ENCODE data around the gene TSEN54. TPM values are rescaled to one million over a fixed set of nuclear protein-coding genes. Genes with fewer than 3 reads are reported as not detected.

The TSEN54 gene
- total RNA-seq, 4 donors from 2014 or later = 15.8 to 26.5 (median 17.1) TPM

DNA sequence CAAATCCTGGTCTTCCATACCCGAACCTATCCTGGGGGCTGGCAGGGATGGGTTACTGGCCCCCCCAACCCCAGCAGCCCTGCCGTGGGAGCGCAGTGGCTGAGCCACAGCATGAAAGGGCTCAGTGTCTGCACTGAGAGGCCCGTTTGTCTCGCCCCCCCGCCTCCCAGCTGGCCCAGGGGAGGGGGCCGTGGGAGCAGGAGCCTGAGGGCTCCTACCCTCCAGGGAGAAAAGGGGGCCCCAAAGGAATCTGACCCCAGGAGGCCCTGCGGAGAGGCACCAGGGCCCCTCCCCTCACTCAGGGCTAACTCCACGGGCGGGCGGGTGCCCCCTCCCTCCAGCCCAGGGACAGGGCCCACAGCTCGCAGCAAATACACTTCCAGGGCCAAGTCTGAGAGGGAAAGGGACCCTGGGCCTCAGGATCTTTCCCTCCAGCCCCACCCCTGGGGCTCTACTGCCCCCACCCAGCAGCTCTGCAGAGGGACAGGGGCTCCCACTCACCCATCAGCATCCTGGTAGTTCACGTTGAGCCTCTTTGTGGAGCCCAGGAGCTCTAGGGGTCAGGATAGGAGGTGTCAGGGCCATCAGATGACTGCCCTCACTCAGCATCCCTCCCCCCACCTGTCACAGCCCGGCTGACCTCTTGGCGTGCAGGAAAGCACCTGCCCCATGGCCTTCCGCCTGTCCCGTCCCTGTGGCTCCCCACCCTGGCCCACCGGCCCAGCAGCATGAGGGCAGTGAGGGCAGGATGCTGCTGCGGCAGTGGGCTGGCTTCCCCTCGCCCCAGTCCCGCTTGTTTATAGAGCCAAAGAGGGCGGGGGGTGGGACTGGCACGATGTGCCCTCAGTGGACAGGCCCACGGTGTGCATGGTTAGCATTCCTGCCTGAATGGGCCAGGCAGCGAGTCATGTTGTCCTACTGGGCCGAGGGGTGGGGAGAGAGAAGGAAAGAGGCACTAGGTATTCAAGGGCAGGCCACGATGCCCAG is 8.3 kb upstream of the TSEN54 start:
- no peak for TF ChIP-seq POLR2AphosphoS5 (IDR thresholded peaks at IDR 0.05)
- TF ChIP-seq POLR2A (IDR thresholded peaks at IDR 0.05) = no peak
- TF ChIP-seq, protein P1, sequence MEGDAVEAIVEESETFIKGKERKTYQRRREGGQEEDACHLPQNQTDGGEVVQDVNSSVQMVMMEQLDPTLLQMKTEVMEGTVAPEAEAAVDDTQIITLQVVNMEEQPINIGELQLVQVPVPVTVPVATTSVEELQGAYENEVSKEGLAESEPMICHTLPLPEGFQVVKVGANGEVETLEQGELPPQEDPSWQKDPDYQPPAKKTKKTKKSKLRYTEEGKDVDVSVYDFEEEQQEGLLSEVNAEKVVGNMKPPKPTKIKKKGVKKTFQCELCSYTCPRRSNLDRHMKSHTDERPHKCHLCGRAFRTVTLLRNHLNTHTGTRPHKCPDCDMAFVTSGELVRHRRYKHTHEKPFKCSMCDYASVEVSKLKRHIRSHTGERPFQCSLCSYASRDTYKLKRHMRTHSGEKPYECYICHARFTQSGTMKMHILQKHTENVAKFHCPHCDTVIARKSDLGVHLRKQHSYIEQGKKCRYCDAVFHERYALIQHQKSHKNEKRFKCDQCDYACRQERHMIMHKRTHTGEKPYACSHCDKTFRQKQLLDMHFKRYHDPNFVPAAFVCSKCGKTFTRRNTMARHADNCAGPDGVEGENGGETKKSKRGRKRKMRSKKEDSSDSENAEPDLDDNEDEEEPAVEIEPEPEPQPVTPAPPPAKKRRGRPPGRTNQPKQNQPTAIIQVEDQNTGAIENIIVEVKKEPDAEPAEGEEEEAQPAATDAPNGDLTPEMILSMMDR (IDR thresholded peaks at IDR 0.05) = no peak
- TF ChIP-seq EP300 (IDR thresholded peaks at IDR 0.05) = no peak
- no peaks in the 10 kb centered on the region for H3K9me3 ChIP-seq
- peaks cover 0 to 60% of the 10 kb centered on the region in 2 donors for H3K36me3 ChIP-seq
- peak; percentile 28 for ATAC-seq
- peak overlapping the region in 3 of 4 donors; percentile 90 to 98 (median 90) for H3K27ac ChIP-seq
- H3K4me1 ChIP-seq = peaks cover 0 to 76% (median 21%) of the 10 kb centered on the region in 3 donors
- no peaks in the 10 kb centered on the region for H3K27me3 ChIP-seq
- no peak overlapping the region for H3K4me3 ChIP-seq
- WGBS, 2 donors (ENCODE audit: low coverage in 1 of 2) = 57 to 80% methylated on average over 1 to 3 of the region's 27 CpGs

DNA sequence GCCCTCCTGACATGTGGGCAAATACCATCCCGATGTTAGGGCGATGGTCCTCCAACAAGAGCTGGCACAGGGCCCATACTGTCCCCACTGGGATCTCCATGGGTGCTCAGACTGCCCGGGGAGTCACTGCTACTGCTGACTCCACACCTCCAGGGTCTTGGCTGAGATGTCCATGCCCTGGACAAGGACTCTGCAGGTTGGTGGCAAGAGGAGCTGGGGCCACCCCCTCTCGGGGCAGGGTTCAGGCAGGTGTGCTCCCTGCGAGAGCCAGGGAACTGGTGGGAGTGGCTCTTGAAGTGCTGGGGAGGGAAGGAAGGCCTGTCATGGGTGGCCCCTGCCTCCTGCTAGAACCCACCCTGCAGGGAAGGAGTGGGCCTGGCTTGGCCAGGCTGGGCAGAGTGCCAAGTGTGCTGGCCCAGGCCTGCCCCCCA is 7.4 kb upstream of the TSEN54 start:
- peaks cover 0 to 82% (median 27%) of the 10 kb centered on the region in 3 donors for H3K4me1 ChIP-seq
- no peak for ATAC-seq
- TF ChIP-seq EP300 (IDR thresholded peaks at IDR 0.05) = no peak
- no peak for TF ChIP-seq POLR2AphosphoS5 (IDR thresholded peaks at IDR 0.05)
- TF ChIP-seq, protein P1 (IDR thresholded peaks at IDR 0.05) = no peak
- TF ChIP-seq POLR2A (IDR thresholded peaks at IDR 0.05) = no peak

DNA sequence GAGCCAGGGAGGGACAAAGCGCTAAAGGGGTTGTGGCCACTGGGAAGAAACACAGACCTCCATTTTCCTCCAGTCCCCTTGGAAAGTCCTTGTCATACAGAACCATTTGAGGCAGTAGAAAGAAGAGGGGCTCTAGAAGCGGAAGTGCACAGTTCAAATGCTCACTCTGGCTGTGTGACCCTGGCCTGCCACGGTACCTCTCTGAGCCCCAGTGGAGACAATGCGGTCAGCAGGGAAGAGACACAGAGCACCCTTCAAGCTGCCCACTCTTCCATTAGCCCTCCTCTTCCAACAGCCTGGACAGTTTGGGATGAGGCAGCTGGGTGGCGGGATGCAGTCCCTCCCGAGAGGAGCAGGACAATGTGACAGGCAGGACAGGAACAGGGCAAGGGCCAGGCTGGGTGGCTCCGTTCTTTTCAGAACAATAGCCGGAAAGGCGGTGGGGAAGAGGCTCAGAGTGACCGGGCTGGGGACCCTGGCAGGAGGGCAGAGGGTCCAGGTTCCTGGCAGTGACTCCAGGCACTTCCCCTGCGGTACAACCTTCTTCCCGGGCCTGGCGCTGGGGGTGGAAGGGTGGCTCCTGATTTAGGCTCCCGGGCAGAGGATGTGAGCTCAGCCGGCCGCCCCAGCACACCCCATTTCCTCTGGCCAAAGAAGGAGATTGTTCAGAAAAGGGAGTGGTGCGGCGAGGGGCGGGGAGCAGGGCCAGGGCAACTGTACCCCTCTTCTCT is 6.6 kb upstream of the TSEN54 start:
- Histone ChIP-seq H3K27ac (peak overlapping the region in 3 of 4 donors; percentile 90 to 98 (median 90)), H3K27me3 (no peaks in the 10 kb centered on the region), H3K4me3 (peak overlapping the region in 1 of 2 donors; percentile 96), H3K4me1 (peaks cover 0 to 82% (median 33%) of the 10 kb centered on the region in 3 donors), H3K9me3 (no peaks in the 10 kb centered on the region), H3K36me3 (peaks cover 0 to 48% of the 10 kb centered on the region in 2 donors)
- peak; percentile 54 for ATAC-seq
- no peak for TF ChIP-seq EP300 (IDR thresholded peaks at IDR 0.05)
- peak; percentile 17 for TF ChIP-seq POLR2AphosphoS5 (IDR thresholded peaks at IDR 0.05)
- WGBS, 2 donors (ENCODE audit: low coverage in 1 of 2) = 82 to 89% methylated on average over 3 of the region's 19 CpGs

More for the DNA sequence above, 7.4 kb upstream of the TSEN54 start:
- peak overlapping the region in 3 of 4 donors; percentile 90 to 98 (median 90) for H3K27ac ChIP-seq
- no CpG with 5 or more reads among the region's 5 CpGs for WGBS, 2 donors (ENCODE audit: low coverage in 1 of 2)
- no peaks in the 10 kb centered on the region for H3K9me3 ChIP-seq
- H3K27me3 ChIP-seq = no peaks in the 10 kb centered on the region
- peaks cover 0 to 55% of the 10 kb centered on the region in 2 donors for H3K36me3 ChIP-seq
- H3K4me3 ChIP-seq = peak overlapping the region in 1 of 2 donors; percentile 96

DNA sequence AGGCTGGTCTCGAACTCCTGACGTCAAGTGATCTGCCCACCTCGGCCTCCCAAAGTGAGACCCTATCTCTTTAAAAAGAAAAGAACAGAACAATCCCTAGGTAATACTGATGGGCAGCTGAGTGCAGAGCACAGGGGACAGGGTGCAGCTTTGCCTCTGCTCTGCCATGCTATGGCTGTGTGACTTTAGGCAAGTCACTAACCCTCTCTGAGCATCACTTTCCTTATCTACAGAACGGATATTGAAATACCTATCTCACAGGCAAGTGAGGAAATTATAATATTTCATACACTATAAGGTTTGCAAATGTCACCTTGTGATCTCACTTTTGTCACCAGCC is 5.1 kb upstream of the TSEN54 start:
- peak overlapping the region in 3 of 4 donors; percentile 90 to 98 (median 90) for H3K27ac ChIP-seq
- WGBS, 2 donors (ENCODE audit: low coverage in 1 of 2) = 78 to 90% methylated on average over 2 to 4 of the region's 4 CpGs
- TF ChIP-seq POLR2A (IDR thresholded peaks at IDR 0.05) (no peak), POLR2AphosphoS5 (IDR thresholded peaks at IDR 0.05) (no peak), EP300 (IDR thresholded peaks at IDR 0.05) (no peak)
- TF ChIP-seq, protein P1 (IDR thresholded peaks at IDR 0.05) = no peak
- peaks cover 0 to 87% (median 33%) of the 10 kb centered on the region in 3 donors for H3K4me1 ChIP-seq
- peaks cover 0 to 32% of the 10 kb centered on the region in 2 donors for H3K36me3 ChIP-seq
- peak overlapping the region in 1 of 2 donors; percentile 96 for H3K4me3 ChIP-seq
- H3K27me3 ChIP-seq = no peaks in the 10 kb centered on the region
- ATAC-seq = no peak
- no peaks in the 10 kb centered on the region for H3K9me3 ChIP-seq
